ENCODE data around the gene CAMK1D. TPM values are rescaled to one million over a fixed set of nuclear protein-coding genes. Genes with fewer than 3 reads are reported as not detected.

The CAMK1D gene
- total and polyA plus RNA-seq, 11 donors = 1.4 to 16.0 (median 2.5) TPM

GRCh38 chr10:12771981-12772760 is 422.8 kb downstream of the CAMK1D start:
- H3K9me3 ChIP-seq = no peaks in the 10 kb centered on the region
- TF ChIP-seq, protein P1, sequence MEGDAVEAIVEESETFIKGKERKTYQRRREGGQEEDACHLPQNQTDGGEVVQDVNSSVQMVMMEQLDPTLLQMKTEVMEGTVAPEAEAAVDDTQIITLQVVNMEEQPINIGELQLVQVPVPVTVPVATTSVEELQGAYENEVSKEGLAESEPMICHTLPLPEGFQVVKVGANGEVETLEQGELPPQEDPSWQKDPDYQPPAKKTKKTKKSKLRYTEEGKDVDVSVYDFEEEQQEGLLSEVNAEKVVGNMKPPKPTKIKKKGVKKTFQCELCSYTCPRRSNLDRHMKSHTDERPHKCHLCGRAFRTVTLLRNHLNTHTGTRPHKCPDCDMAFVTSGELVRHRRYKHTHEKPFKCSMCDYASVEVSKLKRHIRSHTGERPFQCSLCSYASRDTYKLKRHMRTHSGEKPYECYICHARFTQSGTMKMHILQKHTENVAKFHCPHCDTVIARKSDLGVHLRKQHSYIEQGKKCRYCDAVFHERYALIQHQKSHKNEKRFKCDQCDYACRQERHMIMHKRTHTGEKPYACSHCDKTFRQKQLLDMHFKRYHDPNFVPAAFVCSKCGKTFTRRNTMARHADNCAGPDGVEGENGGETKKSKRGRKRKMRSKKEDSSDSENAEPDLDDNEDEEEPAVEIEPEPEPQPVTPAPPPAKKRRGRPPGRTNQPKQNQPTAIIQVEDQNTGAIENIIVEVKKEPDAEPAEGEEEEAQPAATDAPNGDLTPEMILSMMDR (IDR thresholded peaks at IDR 0.05) = no peak
- TF ChIP-seq POLR2A (IDR thresholded peaks at IDR 0.05) = no peak
- H3K4me3 ChIP-seq = no peak overlapping the region
- H3K27me3 ChIP-seq = no peaks in the 10 kb centered on the region
- DNase-seq (no peak), ATAC-seq (no peak)
- intact Hi-C loops (cut with DNase I) = no loop called here
- peaks cover 0 to 6% (median 0%) of the 10 kb centered on the region in 9 donors for H3K36me3 ChIP-seq
- no peaks in the 10 kb centered on the region for H3K4me1 ChIP-seq
- no peak overlapping the region for H3K27ac ChIP-seq
- 82 to 92% (median 88%) methylated on average over 19 of the region's 19 CpGs for WGBS, 4 donors

GRCh38 chr10:12772797-12773587 is 423.6 kb downstream of the CAMK1D start:
- intact Hi-C loops (cut with DNase I) = no loop called here
- no peak for DNase-seq
- Histone ChIP-seq H3K9me3 (no peaks in the 10 kb centered on the region), H3K4me3 (no peak overlapping the region), H3K27ac (no peak overlapping the region), H3K27me3 (no peaks in the 10 kb centered on the region), H3K4me1 (no peaks in the 10 kb centered on the region), H3K36me3 (peaks cover 0 to 6% (median 0%) of the 10 kb centered on the region in 9 donors)
- peak in 1 of 4 donors; percentile 42 for ATAC-seq
- TF ChIP-seq, protein P1 (IDR thresholded peaks at IDR 0.05) = no peak
- TF ChIP-seq POLR2A (IDR thresholded peaks at IDR 0.05) = no peak
- WGBS, 4 donors = 84 to 92% (median 90%) methylated on average over 8 of the region's 8 CpGs

GRCh38 chr10:12774204-12774894 is 425.0 kb downstream of the CAMK1D start:
- Histone ChIP-seq H3K27ac (no peak overlapping the region), H3K9me3 (no peaks in the 10 kb centered on the region), H3K4me3 (no peak overlapping the region), H3K4me1 (no peaks in the 10 kb centered on the region), H3K27me3 (peaks cover 0 to 7% (median 0%) of the 10 kb centered on the region in 9 donors), H3K36me3 (peaks cover 0 to 6% (median 0%) of the 10 kb centered on the region in 9 donors)
- intact Hi-C loops (cut with DNase I) = no loop called here
- WGBS, 4 donors = 54 to 68% (median 64%) methylated on average over 15 to 16 of the region's 16 CpGs
- no peak for ATAC-seq
- TF ChIP-seq, protein P1 (IDR thresholded peaks at IDR 0.05) = no peak
- TF ChIP-seq POLR2A (IDR thresholded peaks at IDR 0.05) = no peak
- DNase-seq = no peak

Measured in heart left ventricle (tissue), 16 donors.